Tibial nerve (tissue), 4 donors: ENCODE measurements around the gene GPR132.

Experiments
- EP300 ChIP-seq, 2 donors: sonication (generic); formaldehyde crosslinking; IDR thresholded peaks; one replicate each; pipeline ENCODE4 v1.6.1; 2017; ENCODE audit warnings: antibody characterized with exemption in 2 of 2, mild to moderate bottlenecking in 1 of 2
- POLR2A ChIP-seq, 2 donors: fragments of 450-650 bp; IDR thresholded peaks; one replicate each; pipeline ENCODE4 v1.6.1; 2017; ENCODE audit warnings: antibody characterized with exemption in 2 of 2, mild to moderate bottlenecking in 2 of 2, moderate library complexity in 2 of 2
- TF ChIP-seq, protein P1 (sequence below), 5 experiments: fragments of 200-600 bp in 3 of 5; fragments of 450-650 bp in 2 of 5; sonication (generic) in 3 of 5; IDR thresholded peaks; one replicate each; pipeline ENCODE4 v1.5.1; 2016 to 2019; ENCODE audit warnings: antibody characterized with exemption in 5 of 5, mild to moderate bottlenecking in 3 of 5, moderate library complexity in 2 of 5

DNA sequence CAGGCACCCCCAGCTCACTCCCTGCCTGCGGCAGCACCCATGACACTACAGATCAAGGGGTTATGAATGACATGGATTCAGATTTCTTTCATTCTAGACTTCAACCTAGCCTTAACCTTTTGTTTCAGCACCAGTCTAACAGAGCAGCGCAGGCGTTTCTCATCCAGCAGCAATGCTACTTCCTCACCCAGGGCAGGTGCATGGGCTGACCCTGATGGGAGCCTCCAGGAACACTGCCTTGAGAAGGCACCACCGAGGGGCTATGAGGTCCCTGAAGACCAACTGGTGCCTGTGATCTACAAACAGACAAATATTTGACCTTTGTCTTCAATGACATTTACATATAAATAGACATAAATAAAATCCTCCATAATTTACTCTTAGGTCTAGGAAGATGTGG, 55.1 kb downstream of the GPR132 start:
- TF ChIP-seq, protein P1, sequence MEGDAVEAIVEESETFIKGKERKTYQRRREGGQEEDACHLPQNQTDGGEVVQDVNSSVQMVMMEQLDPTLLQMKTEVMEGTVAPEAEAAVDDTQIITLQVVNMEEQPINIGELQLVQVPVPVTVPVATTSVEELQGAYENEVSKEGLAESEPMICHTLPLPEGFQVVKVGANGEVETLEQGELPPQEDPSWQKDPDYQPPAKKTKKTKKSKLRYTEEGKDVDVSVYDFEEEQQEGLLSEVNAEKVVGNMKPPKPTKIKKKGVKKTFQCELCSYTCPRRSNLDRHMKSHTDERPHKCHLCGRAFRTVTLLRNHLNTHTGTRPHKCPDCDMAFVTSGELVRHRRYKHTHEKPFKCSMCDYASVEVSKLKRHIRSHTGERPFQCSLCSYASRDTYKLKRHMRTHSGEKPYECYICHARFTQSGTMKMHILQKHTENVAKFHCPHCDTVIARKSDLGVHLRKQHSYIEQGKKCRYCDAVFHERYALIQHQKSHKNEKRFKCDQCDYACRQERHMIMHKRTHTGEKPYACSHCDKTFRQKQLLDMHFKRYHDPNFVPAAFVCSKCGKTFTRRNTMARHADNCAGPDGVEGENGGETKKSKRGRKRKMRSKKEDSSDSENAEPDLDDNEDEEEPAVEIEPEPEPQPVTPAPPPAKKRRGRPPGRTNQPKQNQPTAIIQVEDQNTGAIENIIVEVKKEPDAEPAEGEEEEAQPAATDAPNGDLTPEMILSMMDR (IDR thresholded peaks at IDR 0.05), result no peak
- TF ChIP-seq POLR2A (IDR thresholded peaks at IDR 0.05) (no peak), EP300 (IDR thresholded peaks at IDR 0.05) (no peak)
